Esophagus (tissue), 2 donors: ENCODE data around the gene TMEM131L. TPM values are rescaled to one million over a fixed set of nuclear protein-coding genes. Genes with fewer than 3 reads are reported as not detected.
A peak's percentile ranks its signal among the peaks of the same experiment; 100 is the strongest.
"Not testable (repeated sequence)": the region's sequence is repeated elsewhere in the genome, so short reads cannot be mapped to it uniquely, and the experiment has no call there.

ENCODE experiments used
- H3K27ac ChIP-seq, 2 donors: one replicate each; pipeline ENCODE4 v1.5.1; 2013; ENCODE audit warnings: low read depth in 2 of 2, mild to moderate bottlenecking in 2 of 2, inconsistent platforms in 1 of 2, low read length in 1 of 2, moderate library complexity in 1 of 2
- H3K27me3 ChIP-seq, 2 donors: one replicate each; pipeline ENCODE4 v1.6.1; 2013; ENCODE audit warnings: low read length in 2 of 2, control low read depth in 1 of 2, mild to moderate bottlenecking in 1 of 2; ENCODE audit not compliant: insufficient read depth in 2 of 2, control insufficient read depth in 1 of 2
- H3K36me3 ChIP-seq, 2 donors: one replicate each; pipeline ENCODE4 v1.6.1; 2013; ENCODE audit warnings: low read length in 1 of 2; ENCODE audit not compliant: control insufficient read depth in 2 of 2, insufficient read depth in 2 of 2
- H3K4me1 ChIP-seq, 2 donors: one replicate each; pipeline ENCODE4 v1.6.1; 2013; ENCODE audit warnings: low read length in 1 of 2; ENCODE audit not compliant: control insufficient read depth in 2 of 2, insufficient read depth in 2 of 2
- H3K4me3 ChIP-seq, 2 donors: one replicate each; pipeline ENCODE4 v1.5.1; 2013; ENCODE audit warnings: low read length in 2 of 2, mild to moderate bottlenecking in 2 of 2, low read depth in 1 of 2, moderate library complexity in 1 of 2
- H3K9me3 ChIP-seq, 2 donors: one replicate each; pipeline ENCODE4 v1.6.1; 2013; ENCODE audit warnings: mild to moderate bottlenecking in 2 of 2, low read depth in 1 of 2, low read length in 1 of 2, moderate library complexity in 1 of 2; ENCODE audit not compliant: control insufficient read depth in 2 of 2, insufficient read depth in 1 of 2
- WGBS, 2 donors: extraction: QIAGEN DNeasy Blood & Tissue Kit; methylation state at CpG; one replicate each; pipeline ENCODE4 v1.1.7; 2013; 5-methylcytosine and 5-hydroxymethylcytosine counted together
- polyA plus RNA-seq, 2 donors: library from polyadenylated mRNA; stranded (reverse); fragments of 200-250 nt; gene quantifications; one replicate each; pipeline ENCODE4 v1.2.3, GENCODE V29; 2013
- donor health status: healthy with polysubstance abuse.
- donor health status: Bipolar disorder and iron deficiency.

Gene TMEM131L
- polyA plus RNA-seq, 2 donors, result 3.4 to 4.0 TPM

DNA sequence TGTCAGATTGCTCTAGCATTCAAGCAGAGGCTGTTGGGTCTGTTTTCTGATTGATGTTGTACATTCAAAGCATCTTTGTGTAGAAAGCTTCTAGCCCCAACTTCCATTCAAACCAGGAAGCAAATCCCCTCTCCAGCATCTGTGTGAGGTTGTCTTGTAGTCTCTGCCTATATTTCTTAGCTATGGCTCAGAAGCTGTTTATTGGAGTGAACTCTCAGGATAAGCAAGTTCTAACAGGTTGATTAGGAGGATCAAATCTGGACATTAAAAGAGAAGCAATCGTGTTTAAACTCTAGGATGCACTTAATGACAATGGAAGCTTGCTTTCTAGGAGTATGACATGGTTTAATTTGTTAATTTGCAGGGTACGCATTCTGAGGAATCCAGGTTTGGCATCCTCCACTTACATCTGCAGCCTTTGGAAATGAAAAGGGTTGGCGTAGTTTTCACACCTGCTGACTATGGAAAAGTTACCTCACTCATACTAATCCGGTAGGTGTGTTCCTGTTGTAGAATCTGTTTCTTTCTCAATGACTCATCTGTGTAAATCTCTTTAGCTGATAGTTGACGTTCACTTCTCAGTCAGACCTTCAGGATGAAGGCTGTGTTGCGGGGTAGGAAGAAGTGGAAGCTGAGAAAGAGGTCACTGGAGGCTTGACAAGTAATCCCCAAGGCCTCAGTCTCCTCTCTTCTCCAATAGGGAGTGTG is 129.9 kb downstream of the TMEM131L start:
- no peaks in the 10 kb centered on the region for H3K9me3 ChIP-seq
- H3K4me1 ChIP-seq, result no peaks in the 10 kb centered on the region
- 51 to 62% methylated on average over 6 of the region's 6 CpGs for WGBS, 2 donors
- H3K36me3 ChIP-seq, result peaks cover 5 to 11% of the 10 kb centered on the region in 2 donors
- no peaks in the 10 kb centered on the region for H3K27me3 ChIP-seq
- no peak overlapping the region for H3K4me3 ChIP-seq
- peak overlapping the region; percentile 5 to 80 for H3K27ac ChIP-seq

DNA sequence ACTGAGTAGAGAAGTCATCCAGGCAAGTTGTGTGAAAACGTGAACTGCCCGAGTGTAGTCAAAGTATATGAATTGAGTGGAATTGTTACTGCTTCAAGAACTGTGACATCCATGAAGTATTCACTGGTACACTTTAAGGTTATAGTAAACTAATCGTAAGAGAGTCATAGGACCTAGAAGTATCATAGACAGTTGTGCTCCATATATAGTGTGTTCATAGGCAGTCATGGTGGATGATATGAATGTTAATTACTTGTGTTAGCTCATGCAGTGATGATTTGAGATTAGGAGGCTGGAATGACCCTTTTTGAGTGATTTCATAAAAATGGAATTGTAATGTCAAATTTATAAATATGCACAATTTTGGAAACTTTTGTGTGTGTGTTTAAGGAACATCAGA is 136.6 kb downstream of the TMEM131L start:
- 94 to 97% methylated on average over 3 of the region's 3 CpGs for WGBS, 2 donors
- Histone ChIP-seq H3K27me3 (no peaks in the 10 kb centered on the region), H3K27ac (no peak overlapping the region), H3K9me3 (no peaks in the 10 kb centered on the region), H3K36me3 (peaks cover 14 to 23% of the 10 kb centered on the region in 2 donors), H3K4me1 (no peaks in the 10 kb centered on the region), H3K4me3 (no peak overlapping the region)

- H3K4me1 ChIP-seq, result no peaks in the 10 kb centered on the region
- H3K27ac ChIP-seq, result no peak overlapping the region
- no peaks in the 10 kb centered on the region for H3K9me3 ChIP-seq
- peaks cover 14 to 24% of the 10 kb centered on the region in 2 donors for H3K36me3 ChIP-seq
- H3K27me3 ChIP-seq, result no peaks in the 10 kb centered on the region
- WGBS, 2 donors, result 92 to 93% methylated on average over 2 of the region's 2 CpGs
- no peak overlapping the region for H3K4me3 ChIP-seq
Observed at GRCh38 chr4:153603258-153603657, 137.1 kb downstream of the TMEM131L start.

GRCh38 chr4:153603835-153604234 is 137.7 kb downstream of the TMEM131L start:
- Histone ChIP-seq H3K4me1 (no peaks in the 10 kb centered on the region), H3K9me3 (no peaks in the 10 kb centered on the region), H3K27me3 (no peaks in the 10 kb centered on the region), H3K36me3 (peaks cover 14 to 20% of the 10 kb centered on the region in 2 donors), H3K4me3 (no peak overlapping the region), H3K27ac (no peak overlapping the region)
- whole genome bisulfite sequencing, 2 donors, result 77 to 90% methylated on average over 3 of the region's 3 CpGs

GRCh38 chr4:153609070-153609469 is 142.9 kb downstream of the TMEM131L start:
- not testable (repeated sequence) for H3K4me1 ChIP-seq, H3K4me3 ChIP-seq, H3K27me3 ChIP-seq, H3K9me3 ChIP-seq, H3K27ac ChIP-seq
- peaks cover 4 to 14% of the 10 kb centered on the region in 2 donors for H3K36me3 ChIP-seq
- 63 to 76% methylated on average over 2 of the region's 2 CpGs for WGBS, 2 donors

GRCh38 chr4:153610623-153611376 is 144.6 kb downstream of the TMEM131L start:
- WGBS, 2 donors, result 71 to 76% methylated on average over 5 of the region's 5 CpGs
- no peak overlapping the region for H3K27ac ChIP-seq

GRCh38 chr4:153611679-153612078 is 145.5 kb downstream of the TMEM131L start:
- no peak overlapping the region for H3K27ac ChIP-seq
- no peaks in the 10 kb centered on the region for H3K9me3 ChIP-seq
- 82 to 86% methylated on average over 3 of the region's 3 CpGs for WGBS, 2 donors
- H3K4me3 ChIP-seq, result no peak overlapping the region
- H3K36me3 ChIP-seq, result peaks cover 6 to 7% of the 10 kb centered on the region in 2 donors
- H3K27me3 ChIP-seq, result no peaks in the 10 kb centered on the region
- no peaks in the 10 kb centered on the region for H3K4me1 ChIP-seq

More at GRCh38 chr4:153610623-153611376, 144.6 kb downstream of the TMEM131L start:
- no peaks in the 10 kb centered on the region for H3K4me1 ChIP-seq
- H3K4me3 ChIP-seq, result no peak overlapping the region
- H3K27me3 ChIP-seq, result no peaks in the 10 kb centered on the region
- H3K36me3 ChIP-seq, result peaks cover 7 to 8% of the 10 kb centered on the region in 2 donors
- H3K9me3 ChIP-seq, result no peaks in the 10 kb centered on the region

DNA sequence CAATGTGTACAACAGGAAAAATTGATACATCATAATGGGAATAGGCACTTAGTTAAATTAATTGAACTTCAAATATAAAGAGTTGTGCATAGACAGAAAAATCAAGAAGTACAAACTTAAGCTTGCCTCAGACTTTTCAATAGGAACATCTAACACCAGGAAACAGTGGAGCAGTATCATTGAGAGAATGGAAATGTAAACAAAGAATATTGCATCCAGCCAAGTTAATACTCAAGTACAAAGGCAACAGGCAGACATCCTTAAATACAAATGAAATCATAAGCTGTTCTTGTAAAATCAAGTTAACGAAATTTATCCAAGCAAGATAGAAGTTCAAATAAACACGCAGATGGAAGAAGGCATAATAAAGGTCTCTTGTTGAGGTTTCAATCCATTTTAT is 146.7 kb downstream of the TMEM131L start:
- 83 to 91% methylated on average over 2 of the region's 2 CpGs for WGBS, 2 donors
- H3K9me3 ChIP-seq, result no peaks in the 10 kb centered on the region
- H3K27ac ChIP-seq, result no peak overlapping the region
- H3K27me3 ChIP-seq, result no peaks in the 10 kb centered on the region
- peaks cover under 1 to 10% of the 10 kb centered on the region in 2 donors for H3K36me3 ChIP-seq
- no peak overlapping the region for H3K4me3 ChIP-seq
- no peaks in the 10 kb centered on the region for H3K4me1 ChIP-seq

DNA sequence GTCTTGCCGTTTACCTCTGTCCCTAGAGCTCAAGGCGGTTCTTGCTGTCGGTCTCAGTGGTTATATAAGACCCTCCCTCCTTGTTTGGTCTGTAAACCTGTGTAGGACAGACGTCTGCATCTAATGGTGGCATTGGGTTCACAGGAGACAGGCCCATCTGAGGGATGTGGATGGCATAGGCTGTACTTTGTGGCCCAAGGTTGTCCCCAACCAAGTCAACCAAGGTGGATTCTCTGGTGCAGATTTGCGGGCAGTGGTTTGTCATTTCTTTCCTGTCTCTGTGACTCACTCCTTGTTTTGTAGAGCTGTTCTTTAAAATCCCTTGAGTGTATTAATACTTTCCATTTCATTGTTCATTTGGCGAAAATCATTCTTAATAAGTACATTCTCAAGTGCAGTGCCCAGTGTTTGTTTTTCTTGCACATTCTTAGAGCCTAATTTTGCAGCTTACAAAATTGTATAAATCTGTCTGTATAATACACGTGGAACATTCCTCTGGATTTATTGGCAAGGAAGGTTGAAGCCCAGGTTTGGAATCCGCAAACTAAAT is 149.9 kb downstream of the TMEM131L start:
- no peak overlapping the region for H3K4me3 ChIP-seq
- peaks cover 0 to 14% of the 10 kb centered on the region in 2 donors for H3K36me3 ChIP-seq
- H3K27ac ChIP-seq, result no peak overlapping the region
- H3K9me3 ChIP-seq, result no peaks in the 10 kb centered on the region
- H3K4me1 ChIP-seq, result no peaks in the 10 kb centered on the region
- H3K27me3 ChIP-seq, result no peaks in the 10 kb centered on the region
- 82 to 83% methylated on average over 8 of the region's 8 CpGs for WGBS, 2 donors
